GM10266 (cell line): Measurements from ENCODE around the gene BIRC5.
"Not testable (repeated sequence)": the region's sequence is repeated elsewhere in the genome, so short reads cannot be mapped to it uniquely, and the experiment has no call there.

Experiments used
- DNase-seq: peaks from one replicate; pipeline ENCODE4 v3.0.0; 2012; ENCODE audit errors: extremely low spot score
- TF ChIP-seq, protein P1 (sequence below): IDR thresholded peaks from 2 replicates; pipeline ENCODE4 v1.5.1; 2012; ENCODE audit warnings: mild to moderate bottlenecking, low read depth; ENCODE audit not compliant: control insufficient read depth, insufficient read depth; ENCODE audit errors: missing control alignments

BIRC5 gene

DNA sequence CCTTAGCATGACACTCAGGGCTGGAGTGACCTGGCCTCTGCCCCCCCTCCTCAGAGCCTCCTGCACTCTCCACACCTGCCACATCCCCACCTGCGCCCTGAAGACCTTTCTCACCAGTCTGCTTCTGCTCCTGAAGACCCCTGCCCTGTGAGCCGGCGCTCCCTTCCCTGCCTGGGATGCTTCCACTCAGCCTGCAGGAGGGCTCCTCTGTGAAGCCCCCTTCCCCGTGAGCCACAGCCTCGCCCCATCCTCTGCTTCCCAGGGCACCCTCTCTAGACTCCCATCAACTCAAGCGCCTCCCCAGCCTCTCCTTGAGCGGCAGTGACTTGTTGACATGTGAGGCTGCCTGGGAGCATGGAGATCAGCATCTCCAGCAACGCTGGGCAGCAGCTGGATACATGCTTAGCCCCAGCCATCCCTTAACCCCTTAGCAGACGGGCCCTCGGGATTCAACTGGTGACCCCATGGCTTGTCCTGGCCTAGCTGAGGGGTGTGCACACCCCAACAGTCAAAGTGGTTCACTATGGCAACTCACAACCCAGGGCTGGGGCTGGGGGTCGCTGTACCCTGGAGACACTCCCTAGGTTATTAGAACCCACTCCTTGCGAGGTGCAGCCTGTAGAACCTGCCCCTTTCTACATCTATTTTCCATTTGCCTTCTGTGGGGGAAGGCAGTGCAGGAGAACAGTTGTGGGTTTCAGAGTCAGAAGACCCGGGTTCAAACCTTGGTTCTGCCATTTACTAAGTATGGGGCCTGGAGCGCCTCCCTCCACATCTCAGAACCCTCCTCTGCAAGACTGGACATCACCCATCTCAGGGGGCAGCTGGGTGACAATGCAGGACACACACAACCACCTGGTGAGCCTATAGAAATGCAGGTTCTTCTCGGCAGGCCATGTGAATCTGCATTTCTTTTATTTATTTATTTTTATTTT lies 38.9 kb downstream of the BIRC5 start:
- DNase-seq = no peak
- TF ChIP-seq, protein P1, sequence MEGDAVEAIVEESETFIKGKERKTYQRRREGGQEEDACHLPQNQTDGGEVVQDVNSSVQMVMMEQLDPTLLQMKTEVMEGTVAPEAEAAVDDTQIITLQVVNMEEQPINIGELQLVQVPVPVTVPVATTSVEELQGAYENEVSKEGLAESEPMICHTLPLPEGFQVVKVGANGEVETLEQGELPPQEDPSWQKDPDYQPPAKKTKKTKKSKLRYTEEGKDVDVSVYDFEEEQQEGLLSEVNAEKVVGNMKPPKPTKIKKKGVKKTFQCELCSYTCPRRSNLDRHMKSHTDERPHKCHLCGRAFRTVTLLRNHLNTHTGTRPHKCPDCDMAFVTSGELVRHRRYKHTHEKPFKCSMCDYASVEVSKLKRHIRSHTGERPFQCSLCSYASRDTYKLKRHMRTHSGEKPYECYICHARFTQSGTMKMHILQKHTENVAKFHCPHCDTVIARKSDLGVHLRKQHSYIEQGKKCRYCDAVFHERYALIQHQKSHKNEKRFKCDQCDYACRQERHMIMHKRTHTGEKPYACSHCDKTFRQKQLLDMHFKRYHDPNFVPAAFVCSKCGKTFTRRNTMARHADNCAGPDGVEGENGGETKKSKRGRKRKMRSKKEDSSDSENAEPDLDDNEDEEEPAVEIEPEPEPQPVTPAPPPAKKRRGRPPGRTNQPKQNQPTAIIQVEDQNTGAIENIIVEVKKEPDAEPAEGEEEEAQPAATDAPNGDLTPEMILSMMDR = no peak

DNA sequence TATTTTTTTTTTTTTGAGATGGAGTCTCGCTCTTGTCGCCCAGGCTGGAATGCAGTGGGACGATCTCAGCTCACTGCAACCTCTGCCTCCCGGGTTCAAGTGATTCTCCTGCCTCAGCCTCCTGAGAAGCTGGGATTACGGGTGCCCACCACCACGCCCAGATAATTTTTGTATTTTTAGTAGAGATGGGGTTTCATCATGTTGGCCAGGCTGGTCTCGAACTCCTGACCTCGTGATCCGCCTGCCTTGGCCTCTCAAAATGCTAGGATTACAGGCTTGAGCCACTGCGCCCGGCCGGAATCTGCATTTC lies 39.5 kb downstream of the BIRC5 start:
- not testable (repeated sequence) for DNase-seq

DNA sequence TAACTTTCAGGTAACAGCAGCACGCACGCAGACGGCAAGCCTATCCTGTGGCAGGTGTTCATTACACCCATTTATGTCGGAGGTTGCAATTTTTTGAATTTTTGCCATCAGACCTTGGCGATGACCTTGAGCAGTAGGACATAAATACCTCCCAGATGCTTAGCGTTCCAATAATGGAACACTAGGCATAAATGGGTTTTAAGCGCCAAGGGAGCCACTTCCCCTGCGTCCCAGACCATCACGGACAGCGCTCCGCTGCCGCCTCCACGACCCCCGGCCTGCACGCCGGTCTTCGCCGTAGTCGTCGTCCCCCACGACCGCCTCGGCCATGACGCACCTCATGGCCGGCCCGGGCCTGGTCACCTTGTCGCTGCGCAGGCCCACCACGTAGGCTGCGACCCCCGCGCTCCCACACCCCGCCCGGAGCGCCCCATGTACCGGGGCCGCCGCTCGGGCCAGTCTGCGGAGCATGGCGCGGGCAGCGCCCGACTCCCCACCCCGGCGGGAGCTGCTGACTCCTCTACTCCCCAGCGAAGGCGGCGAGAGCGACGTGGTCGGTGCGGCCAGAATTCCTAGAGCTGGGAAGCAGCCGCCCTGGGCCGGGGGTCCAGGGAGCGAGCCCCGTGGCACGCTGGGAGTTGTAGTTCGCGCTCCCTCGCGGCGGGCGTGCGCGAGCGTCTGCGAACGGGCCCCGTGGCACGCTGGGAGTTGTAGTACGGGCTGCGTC lies 40.1 kb downstream of the BIRC5 start:
- peak; percentile 89 for DNase-seq
- TF ChIP-seq, protein P1 = no peak

DNA sequence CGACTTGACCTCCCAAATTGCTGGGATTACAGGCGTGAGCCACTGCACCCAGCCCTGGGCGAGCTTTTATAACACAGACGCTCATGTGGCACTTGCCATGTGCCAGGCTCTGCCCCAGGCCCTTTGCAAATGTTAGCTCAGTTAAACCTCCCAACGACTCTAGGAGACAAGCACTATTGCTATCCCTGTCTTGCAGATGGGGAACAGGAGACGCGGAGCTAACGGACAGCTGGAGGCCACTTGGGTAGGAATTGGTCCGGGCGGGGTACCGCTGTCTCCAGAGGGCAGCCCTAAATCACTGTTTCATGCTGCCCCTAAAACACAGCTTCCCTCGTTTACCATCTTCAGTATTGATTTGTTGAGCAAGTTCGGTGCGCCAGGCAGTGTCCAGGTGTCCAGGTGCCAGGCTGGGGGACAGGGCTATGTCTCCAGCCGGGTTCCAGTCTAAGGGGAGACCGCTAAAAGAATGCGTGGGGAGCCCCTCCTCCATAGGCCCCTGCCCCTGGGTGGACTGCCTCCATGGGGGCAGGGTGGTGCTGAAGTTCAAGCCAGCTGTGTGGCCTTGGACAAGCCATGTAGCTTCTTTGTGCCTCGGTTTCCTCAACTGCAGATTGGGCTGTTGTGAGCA lies 41.1 kb downstream of the BIRC5 start:
- no peak for DNase-seq
- TF ChIP-seq, protein P1 = no peak

DNA sequence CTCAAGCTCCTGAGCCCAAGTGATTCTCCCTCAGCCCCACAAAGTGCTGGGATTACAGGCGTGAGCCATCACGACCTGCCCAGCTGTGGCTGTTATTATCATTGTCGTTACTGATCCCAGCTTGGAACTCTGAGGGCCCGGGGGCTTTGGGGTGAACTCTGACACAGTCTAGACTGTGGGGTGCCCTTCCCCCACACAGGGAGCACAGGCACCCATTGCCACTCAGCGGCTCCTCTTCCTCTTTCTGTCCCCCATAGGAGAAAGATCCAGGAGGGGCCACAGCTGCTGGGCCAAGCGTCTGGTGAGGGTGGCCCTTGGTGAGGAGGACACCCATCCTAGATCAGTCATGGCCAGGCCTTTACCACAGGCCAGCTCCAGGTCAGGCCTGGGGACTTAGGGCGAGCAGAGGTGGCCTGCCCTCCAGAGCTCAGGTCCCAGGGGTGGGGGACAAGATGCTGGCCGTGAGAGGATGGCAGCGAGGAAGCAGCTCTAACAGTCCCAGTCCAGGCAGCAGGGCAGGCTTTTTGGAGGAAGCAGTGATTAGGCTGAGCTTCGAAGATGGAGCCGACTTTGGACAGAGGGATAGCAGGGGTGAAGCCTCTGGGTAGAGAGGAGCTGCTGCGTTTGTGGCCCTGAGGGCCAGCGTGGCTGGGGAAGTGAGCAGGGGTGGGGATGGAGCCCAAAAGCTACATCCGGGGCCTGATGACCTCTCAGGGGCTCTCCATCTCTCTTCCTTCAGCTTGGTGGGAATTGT lies 42.1 kb downstream of the BIRC5 start:
- TF ChIP-seq, protein P1 = no peak
- no peak for DNase-seq

DNA sequence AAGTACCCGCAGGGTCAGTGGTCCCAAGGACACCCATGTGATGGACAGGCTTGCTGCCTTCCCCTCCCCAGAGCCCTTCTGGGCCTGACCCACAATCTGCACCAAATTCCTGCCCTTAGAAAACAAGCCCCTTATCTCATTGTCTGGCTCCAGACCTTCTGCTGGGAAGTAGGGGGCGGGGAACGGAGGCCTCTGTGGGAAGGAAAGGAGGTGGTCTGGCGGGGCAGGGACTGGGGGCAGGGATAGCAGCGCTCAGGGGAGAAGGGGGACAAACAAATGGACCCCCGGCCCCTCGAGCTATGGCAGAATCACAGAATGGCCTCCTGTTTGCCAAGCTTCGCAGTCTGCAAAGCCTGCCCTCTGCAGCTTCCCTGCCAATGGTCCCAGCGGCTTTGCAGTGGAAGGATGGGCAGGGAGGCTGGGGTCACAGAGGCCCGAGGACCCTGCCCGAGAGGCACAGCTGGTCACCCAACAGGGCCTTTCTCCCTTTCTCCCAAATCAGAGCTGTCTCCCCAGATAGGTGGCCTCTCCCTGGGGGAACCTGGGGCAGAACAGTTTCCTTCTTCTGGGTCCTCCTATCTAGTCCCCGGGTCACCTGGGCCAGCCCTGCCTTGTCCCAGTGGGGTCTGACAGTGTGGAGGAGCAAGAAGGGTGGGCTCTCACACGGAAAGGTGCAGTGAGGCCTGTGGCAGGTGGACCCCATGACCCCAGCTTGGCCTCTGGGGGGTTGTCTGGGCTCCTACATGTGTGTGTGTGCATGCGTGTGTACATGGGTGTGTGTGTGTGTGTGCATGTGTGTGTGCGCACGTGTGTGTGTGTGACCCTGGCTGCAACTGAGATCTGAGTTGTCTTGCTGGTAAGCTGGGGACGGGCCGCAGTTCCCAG lies 42.9 kb downstream of the BIRC5 start:
- TF ChIP-seq, protein P1 = no peak
- DNase-seq = no peak

DNA sequence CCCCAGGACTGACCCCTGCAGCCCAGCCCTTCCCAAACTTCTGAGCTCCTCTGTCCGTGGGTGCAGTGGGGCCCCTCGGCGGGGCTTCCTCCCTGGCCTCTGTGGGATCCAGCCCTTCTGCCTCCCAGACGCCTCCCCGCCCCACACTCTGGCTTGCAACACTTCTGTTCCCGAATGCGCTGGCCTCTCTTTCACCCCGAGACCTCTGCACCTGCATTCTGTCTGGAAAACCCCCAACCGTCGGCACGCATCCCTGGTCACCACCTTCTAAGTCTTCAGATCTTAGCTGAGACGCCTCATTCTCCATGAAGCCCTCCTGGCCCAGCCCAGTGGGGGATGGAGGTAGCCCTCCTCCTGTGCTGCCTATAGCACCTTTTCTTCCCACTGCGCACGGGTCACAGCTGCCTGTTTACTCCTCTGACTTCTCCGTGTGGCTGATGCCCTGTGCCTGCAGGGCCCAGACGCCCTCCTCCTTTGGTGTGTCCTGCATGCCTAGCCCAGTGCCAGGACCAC lies 43.8 kb downstream of the BIRC5 start:
- TF ChIP-seq, protein P1 = no peak
- DNase-seq = peak; percentile 69
